Kidney (tissue), 14 donors: ENCODE measurements around the gene MAP3K21. TPM values are rescaled to one million over a fixed set of nuclear protein-coding genes. Genes with fewer than 3 reads are reported as not detected.

Source experiments
- DNase-seq, 5 donors: peaks; one replicate each; pipeline ENCODE4 v3.0.0-alpha.2; 2013 to 2020
- FAIRE-seq: peaks from 2 replicates; lab custom pipeline; 2012; peaks lifted over from hg19 to GRCh38; lab: Jason Lieb, UNC
- H3K27ac ChIP-seq, 2 donors: one replicate each; pipeline ENCODE4 v1.7.0; 2013; ENCODE audit warnings: low read depth in 2 of 2, low read length in 2 of 2, inconsistent platforms in 1 of 2
- H3K27me3 ChIP-seq: one replicate; pipeline ENCODE4 v1.7.1; 2013; ENCODE audit warnings: low read length, inconsistent platforms; ENCODE audit not compliant: control insufficient read depth, insufficient read depth
- H3K36me3 ChIP-seq, 3 donors: one replicate each; pipeline versions ENCODE4 v1.7.0 to v1.7.1; 2013; ENCODE audit warnings: low read length in 3 of 3, control low read depth in 1 of 3, inconsistent platforms in 1 of 3; ENCODE audit not compliant: insufficient read depth in 3 of 3, control insufficient read depth in 2 of 3
- H3K4me1 ChIP-seq, 3 donors: one replicate each; pipeline versions ENCODE4 v1.7.0 to v1.7.1; 2013; ENCODE audit warnings: low read length in 3 of 3, inconsistent platforms in 1 of 3, low read depth in 1 of 3; ENCODE audit not compliant: control insufficient read depth in 2 of 3, insufficient read depth in 2 of 3
- H3K4me3 ChIP-seq, 3 donors: one replicate each; pipeline versions ENCODE4 v1.7.0 to v1.8.1; 2013; ENCODE audit warnings: low read length in 3 of 3, control low read depth in 1 of 3, inconsistent platforms in 1 of 3
- H3K9ac ChIP-seq, 3 donors: one replicate each; pipeline versions ENCODE4 v1.7.0 to v1.7.1; 2013; ENCODE audit warnings: low read length in 3 of 3, control low read depth in 1 of 3, inconsistent platforms in 1 of 3
- H3K9me3 ChIP-seq, 3 donors: one replicate each; pipeline versions ENCODE4 v1.7.0 to v1.7.1; 2013; ENCODE audit warnings: low read length in 3 of 3, control low read depth in 1 of 3, inconsistent platforms in 1 of 3; ENCODE audit not compliant: control insufficient read depth in 2 of 3, insufficient read depth in 1 of 3
- intact Hi-C: fragments of 100-400 bp; cut with DNase I; formaldehyde crosslinking; loops from one replicate; pipeline ENCODE4 v1.11.1; 2022
- polyA plus RNA-seq: library from polyadenylated mRNA; stranded (reverse); fragments of 350-450 nt; fragmentation: Illumina TruSeq; extraction: RNeasy Lipid Tissue Mini Kit (QIAGEN cat#74804); gene quantifications from one replicate; pipeline ENCODE4 v1.2.3, GENCODE V29; 2014; ENCODE audit warnings: low read depth, low replicate concordance; ENCODE audit not compliant: insufficient read depth
- total RNA-seq: library from RNA; stranded (reverse); fragmentation: NEBNext Ultra II Directional; extraction: Animal tissue kit (Norgen Biotek cat#: 25700); gene quantifications from one replicate; pipeline ENCODE4 v1.2.1, GENCODE V29; 2021
- TF ChIP-seq, protein P1 (sequence below): IDR thresholded peaks from 3 replicates; pipeline ENCODE4 v1.5.1; 2012; ENCODE audit warnings: mild to moderate bottlenecking, moderate library complexity, borderline replicate concordance; ENCODE audit not compliant: insufficient read depth; ENCODE audit errors: extremely low read depth
- donor health status: control.
- donor health status: control.
- donor health status: control.
- donor health status: control.
- donor health status: control.
- donor health status: DM: yes; HTN: yes; CAD: no.
- donor health status: Normal renal cell carcinoma (clear cell type).

Gene MAP3K21
- total and polyA plus RNA-seq, 2 donors from 2014 or later, result 7.4 to 21.6 TPM

DNA sequence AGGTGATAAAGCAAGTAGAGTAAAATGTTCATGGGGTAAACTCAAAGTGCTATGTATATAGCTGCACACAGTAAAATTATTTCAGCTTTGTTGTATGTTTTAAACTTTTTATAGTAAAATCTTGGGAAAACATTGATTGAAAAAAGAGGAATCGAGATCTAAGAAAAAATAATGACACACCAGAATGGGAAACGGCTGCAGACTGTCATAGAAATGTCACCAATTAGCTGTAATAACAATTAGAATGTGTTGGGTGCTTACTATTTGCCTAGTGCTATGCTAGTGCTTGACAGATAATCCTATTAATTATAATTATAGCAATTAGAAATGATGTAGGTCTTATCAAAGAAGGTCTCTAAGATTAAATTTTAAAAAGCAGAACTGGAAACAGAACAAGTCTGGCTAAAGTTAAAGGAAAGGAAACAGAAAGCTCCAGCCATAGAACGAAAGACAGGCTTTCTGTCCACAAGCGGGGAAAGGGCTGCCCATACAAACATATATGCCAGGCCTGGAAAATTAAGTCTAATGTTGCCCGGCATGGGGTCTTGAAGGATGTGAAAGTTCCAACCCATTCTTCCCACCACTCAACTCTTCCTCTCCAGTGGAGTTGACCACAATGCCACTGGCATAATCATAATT lies 37.0 kb upstream of the MAP3K21 start:
- Histone ChIP-seq H3K9me3 (no peaks in the 10 kb centered on the region), H3K27ac (no peak overlapping the region), H3K36me3 (no peaks in the 10 kb centered on the region), H3K9ac (no peak overlapping the region), H3K4me3 (no peak overlapping the region), H3K27me3 (no peaks in the 10 kb centered on the region), H3K4me1 (peaks cover 0 to 2% (median 0%) of the 10 kb centered on the region in 3 donors)
- TF ChIP-seq, protein P1, sequence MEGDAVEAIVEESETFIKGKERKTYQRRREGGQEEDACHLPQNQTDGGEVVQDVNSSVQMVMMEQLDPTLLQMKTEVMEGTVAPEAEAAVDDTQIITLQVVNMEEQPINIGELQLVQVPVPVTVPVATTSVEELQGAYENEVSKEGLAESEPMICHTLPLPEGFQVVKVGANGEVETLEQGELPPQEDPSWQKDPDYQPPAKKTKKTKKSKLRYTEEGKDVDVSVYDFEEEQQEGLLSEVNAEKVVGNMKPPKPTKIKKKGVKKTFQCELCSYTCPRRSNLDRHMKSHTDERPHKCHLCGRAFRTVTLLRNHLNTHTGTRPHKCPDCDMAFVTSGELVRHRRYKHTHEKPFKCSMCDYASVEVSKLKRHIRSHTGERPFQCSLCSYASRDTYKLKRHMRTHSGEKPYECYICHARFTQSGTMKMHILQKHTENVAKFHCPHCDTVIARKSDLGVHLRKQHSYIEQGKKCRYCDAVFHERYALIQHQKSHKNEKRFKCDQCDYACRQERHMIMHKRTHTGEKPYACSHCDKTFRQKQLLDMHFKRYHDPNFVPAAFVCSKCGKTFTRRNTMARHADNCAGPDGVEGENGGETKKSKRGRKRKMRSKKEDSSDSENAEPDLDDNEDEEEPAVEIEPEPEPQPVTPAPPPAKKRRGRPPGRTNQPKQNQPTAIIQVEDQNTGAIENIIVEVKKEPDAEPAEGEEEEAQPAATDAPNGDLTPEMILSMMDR, result no peak
- no peak for FAIRE-seq
- intact Hi-C loops, result no loop called here
- DNase-seq, result no peak

DNA sequence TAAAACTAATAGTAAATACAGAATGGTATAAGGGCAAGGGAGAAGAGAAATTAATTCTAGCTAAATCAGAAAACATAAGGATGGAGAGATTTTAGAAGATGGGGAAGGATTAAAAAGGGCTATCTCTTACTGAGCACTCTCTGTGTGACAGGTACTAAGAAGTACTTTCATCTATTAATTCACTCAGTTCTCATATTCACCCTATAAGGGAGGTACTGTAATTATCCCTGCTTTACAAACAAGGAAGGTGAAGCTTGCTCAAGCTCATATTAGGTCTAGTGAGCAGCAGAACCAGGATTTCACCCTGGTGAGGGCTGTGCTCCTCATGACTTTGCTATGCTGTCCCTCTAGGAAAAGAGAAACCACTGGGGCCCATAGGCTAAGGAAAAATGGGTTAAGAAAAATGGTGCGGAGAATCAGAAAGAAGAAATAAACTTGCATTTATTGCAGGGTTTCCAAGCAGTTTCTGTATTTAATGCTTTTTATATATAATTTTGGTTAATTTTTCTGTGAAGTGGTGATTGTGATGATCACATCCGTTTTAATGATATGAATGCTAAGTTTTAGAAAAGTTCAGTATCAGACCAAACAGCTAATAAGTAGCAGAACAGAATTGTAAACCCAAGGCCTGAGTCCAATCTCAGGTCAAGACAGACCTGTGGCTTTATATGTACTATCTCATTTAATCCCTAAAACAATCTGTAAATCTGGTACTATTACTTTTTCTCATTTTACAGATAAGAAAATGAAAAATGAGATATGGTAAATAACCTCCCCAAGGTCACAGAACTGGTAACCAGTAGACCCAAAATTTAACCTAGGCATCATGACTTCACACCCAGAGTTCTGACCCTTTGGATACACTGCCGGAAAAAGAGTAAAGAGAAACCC lies 33.7 kb upstream of the MAP3K21 start:
- H3K4me3 ChIP-seq, result no peak overlapping the region
- H3K9me3 ChIP-seq, result no peaks in the 10 kb centered on the region
- no peak for FAIRE-seq
- H3K27ac ChIP-seq, result no peak overlapping the region
- intact Hi-C loops, result no loop called here
- H3K27me3 ChIP-seq, result no peaks in the 10 kb centered on the region
- TF ChIP-seq, protein P1, result no peak
- no peaks in the 10 kb centered on the region for H3K36me3 ChIP-seq
- no peak overlapping the region for H3K9ac ChIP-seq
- no peak for DNase-seq
- peaks cover 0 to 2% (median 0%) of the 10 kb centered on the region in 3 donors for H3K4me1 ChIP-seq

DNA sequence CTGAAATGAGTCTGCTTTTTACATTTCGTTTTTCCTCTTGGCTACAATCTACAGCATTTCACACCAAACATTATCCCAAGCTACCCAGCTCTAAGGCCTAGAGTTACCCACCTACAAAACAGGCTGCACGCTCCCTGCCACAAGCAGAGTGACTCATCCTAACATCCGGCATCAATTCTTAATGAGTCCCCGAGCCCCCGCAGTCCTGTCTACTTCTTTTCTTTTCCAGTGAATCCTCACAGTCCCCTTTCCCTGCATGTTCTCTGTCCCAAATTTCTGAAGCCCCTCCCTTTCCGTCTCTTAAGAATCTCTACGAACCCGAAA lies 32.6 kb upstream of the MAP3K21 start:
- TF ChIP-seq, protein P1, result no peak
- Histone ChIP-seq H3K9ac (no peak overlapping the region), H3K9me3 (no peaks in the 10 kb centered on the region), H3K27me3 (no peaks in the 10 kb centered on the region), H3K27ac (no peak overlapping the region), H3K36me3 (no peaks in the 10 kb centered on the region), H3K4me3 (peak overlapping the region; percentile 4 to 65 (median 62)), H3K4me1 (peaks cover 0 to 2% (median 0%) of the 10 kb centered on the region in 3 donors)
- no peak for FAIRE-seq
- DNase-seq, result no peak
- intact Hi-C loops, result no loop called here
